PC-9 (cell line): ENCODE results near the gene CFAP20DC. TPM values are rescaled to one million over a fixed set of nuclear protein-coding genes. Genes with fewer than 3 reads are reported as not detected.

Source experiments
- BruUV-seq: library from RNA; stranded (reverse); fragments of 400-500 nt; replicated peaks from 2 replicates; lab custom pipeline; 2021; lab: Mats Ljungman, UMichigan
- CTCF ChIA-PET: fragments of 300-600 bp; sonication (Branson Sonifier 250); formaldehyde crosslinking; loops from one replicate; lab custom pipeline; 2022; ENCODE audit warnings: antibody characterized with exemption; lab: Charles Lee
- POLR2A ChIA-PET: fragments of 300-600 bp; sonication (Branson Sonifier 250); formaldehyde crosslinking; loops from one replicate; lab custom pipeline; 2022; ENCODE audit warnings: antibody characterized with exemption; ENCODE audit not compliant: unreplicated experiment; lab: Charles Lee
- DNase-seq, 2 experiments: peaks; one replicate each; pipeline versions ENCODE4 v3.0.0 to v3.0.0-alpha.2; 2015 to 2022; ENCODE audit warnings: mixed read lengths in 1 of 2
- H2AFZ ChIP-seq: fragments of 200-600 bp; sonication (generic); 2 replicates; pipeline ENCODE4 v1.8.1; 2017; ENCODE audit warnings: antibody characterized with exemption
- H3F3A ChIP-seq: fragments of 200-600 bp; sonication (generic); 2 replicates; pipeline ENCODE4 v1.8.1; 2017; ENCODE audit warnings: antibody characterized with exemption, mild to moderate bottlenecking, low read depth; ENCODE audit not compliant: insufficient read depth
- H3K27ac ChIP-seq: fragments of 200-600 bp; sonication (generic); 2 replicates; pipeline ENCODE4 v1.6.1; 2016; ENCODE audit warnings: mixed run types
- H3K27me3 ChIP-seq: fragments of 200-600 bp; sonication (generic); 2 replicates; pipeline ENCODE4 v1.6.1; 2016; ENCODE audit warnings: low read depth, mixed run types; ENCODE audit not compliant: insufficient read depth
- H3K36me3 ChIP-seq: fragments of 200-600 bp; sonication (generic); 2 replicates; pipeline ENCODE4 v1.6.1; 2016; ENCODE audit warnings: low read depth, mixed run types
- H3K4me1 ChIP-seq: fragments of 200-600 bp; sonication (generic); replicated peaks from 2 replicates; pipeline ENCODE4 v1.6.1; 2016; ENCODE audit warnings: mixed run types; ENCODE audit not compliant: insufficient read depth
- H3K4me2 ChIP-seq: fragments of 200-600 bp; sonication (generic); 2 replicates; pipeline ENCODE4 v1.6.1; 2017; ENCODE audit warnings: mixed run types
- H3K4me3 ChIP-seq: fragments of 200-600 bp; sonication (generic); 2 replicates; pipeline ENCODE4 v1.6.1; 2016; ENCODE audit warnings: mixed run types
- H3K79me2 ChIP-seq: fragments of 200-600 bp; sonication (generic); 2 replicates; pipeline ENCODE4 v1.6.1; 2017; ENCODE audit warnings: low read depth, mixed run types
- H3K9me2 ChIP-seq: fragments of 200-600 bp; sonication (generic); 2 replicates; pipeline ENCODE4 v1.8.1; 2017; ENCODE audit warnings: mild to moderate bottlenecking; ENCODE audit not compliant: insufficient read depth
- H3K9me3 ChIP-seq: fragments of 200-600 bp; sonication (generic); 2 replicates; pipeline ENCODE4 v1.8.1; 2016; ENCODE audit warnings: low read depth; ENCODE audit not compliant: insufficient read depth
- H4K20me1 ChIP-seq: fragments of 200-600 bp; sonication (generic); 2 replicates; pipeline ENCODE4 v1.8.1; 2017; ENCODE audit not compliant: insufficient read depth
- CTCF ChIP-seq: fragments of 200-600 bp; sonication (generic); conservative IDR thresholded peaks from 2 replicates; pipeline ENCODE4 v1.6.1; 2017; ENCODE audit warnings: mixed run types, antibody characterized with exemption, mild to moderate bottlenecking, moderate library complexity
- EZH2 ChIP-seq: fragments of 200-600 bp; sonication (generic); IDR thresholded peaks from 2 replicates; pipeline ENCODE4 v1.8.0; 2017; ENCODE audit warnings: antibody characterized with exemption, low read depth
- intact Hi-C: fragments of 100-400 bp; cut with micrococcal nuclease; formaldehyde crosslinking; loops from one replicate; pipeline ENCODE4 v1.10.0; 2022; ENCODE audit not compliant: unreplicated experiment
- total RNA-seq: library from RNA; stranded (reverse); gene quantifications from 2 replicates; pipeline ENCODE4 v1.2.3, GENCODE V29; 2021

The CFAP20DC gene
- total RNA-seq, 1 experiment from 2014 or later, result 6.7 TPM

DNA sequence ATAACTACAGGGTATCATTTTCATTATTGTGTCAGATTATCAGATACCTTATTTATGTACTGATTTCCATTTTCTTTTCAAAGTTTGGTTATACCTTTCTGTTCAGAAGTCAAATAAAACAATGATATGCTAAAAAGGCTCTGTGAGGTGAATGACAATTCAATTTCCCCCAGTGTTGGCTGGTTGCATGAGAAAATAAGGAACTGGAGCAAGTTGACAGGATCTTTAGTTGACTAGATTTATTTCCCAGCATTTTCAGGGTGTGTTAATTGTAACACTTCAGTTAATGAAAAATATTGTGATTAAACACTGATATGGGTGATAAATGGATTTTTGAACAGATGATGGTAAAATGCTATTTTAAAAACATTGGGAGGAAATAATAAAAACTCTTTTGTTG, 260.4 kb downstream of the CFAP20DC start:
- Histone ChIP-seq H3K36me3 (no peaks in the 10 kb centered on the region), H3F3A (no peaks in the 10 kb centered on the region), H3K9me2 (no peaks in the 10 kb centered on the region), H3K4me2 (no peak overlapping the region), H3K9me3 (no peaks in the 10 kb centered on the region), H4K20me1 (no peaks in the 10 kb centered on the region), H3K27me3 (no peaks in the 10 kb centered on the region), H3K4me3 (no peak overlapping the region), H3K27ac (no peak overlapping the region), H2AFZ (no peak overlapping the region), H3K79me2 (no peaks in the 10 kb centered on the region), H3K4me1 (no peaks in the 10 kb centered on the region)
- no TSS peak for BruUV-seq
- ChIA-PET CTCF (no interaction called here), POLR2A (no interaction called here)
- intact Hi-C loops, result no loop called here
- TF ChIP-seq CTCF (no peak), EZH2 (no peak)
- no peak for DNase-seq

GRCh38 chr3:58784888-58785287, 264.9 kb downstream of the CFAP20DC start:
- BruUV-seq, result no TSS peak
- Histone ChIP-seq H2AFZ (no peak overlapping the region), H3K79me2 (no peaks in the 10 kb centered on the region), H3K27ac (no peak overlapping the region), H3F3A (no peaks in the 10 kb centered on the region), H3K27me3 (no peaks in the 10 kb centered on the region), H3K4me2 (no peak overlapping the region), H3K9me3 (peaks cover 5% of the 10 kb centered on the region; the same call in 1 of the 2 replicates), H3K4me1 (no peaks in the 10 kb centered on the region), H3K9me2 (no peaks in the 10 kb centered on the region), H4K20me1 (no peaks in the 10 kb centered on the region), H3K4me3 (no peak overlapping the region), H3K36me3 (no peaks in the 10 kb centered on the region)
- ChIA-PET POLR2A (no interaction called here), CTCF (no interaction called here)
- intact Hi-C loops, result no loop called here
- TF ChIP-seq CTCF (no peak), EZH2 (no peak)
- no peak for DNase-seq

- ChIA-PET POLR2A (no interaction called here), CTCF (no interaction called here)
- Histone ChIP-seq H3K4me2 (no peak overlapping the region), H3K79me2 (no peaks in the 10 kb centered on the region), H3K27me3 (no peaks in the 10 kb centered on the region), H3K36me3 (no peaks in the 10 kb centered on the region), H3F3A (no peaks in the 10 kb centered on the region), H2AFZ (no peak overlapping the region), H4K20me1 (no peaks in the 10 kb centered on the region), H3K27ac (no peak overlapping the region), H3K9me3 (peaks cover 10% of the 10 kb centered on the region; the same call in 1 of the 2 replicates), H3K9me2 (no peaks in the 10 kb centered on the region), H3K4me1 (no peaks in the 10 kb centered on the region), H3K4me3 (no peak overlapping the region)
- no peak for TF ChIP-seq CTCF
- no peak for TF ChIP-seq EZH2
- intact Hi-C loops, result no loop called here
- DNase-seq, result no peak
- no TSS peak for BruUV-seq
Measured at GRCh38 chr3:58784425-58784824, 265.4 kb downstream of the CFAP20DC start.
